GM19438 (cell line): ENCODE measurements around the gene RHBDF2.

Experiments
- ATAC-seq: cut with Tn5 transposase; IDR thresholded peaks from one replicate; pipeline ENCODE4 v1.9.1; 2021; ENCODE audit warnings: low read depth; ENCODE audit not compliant: unreplicated experiment

The RHBDF2 gene

DNA sequence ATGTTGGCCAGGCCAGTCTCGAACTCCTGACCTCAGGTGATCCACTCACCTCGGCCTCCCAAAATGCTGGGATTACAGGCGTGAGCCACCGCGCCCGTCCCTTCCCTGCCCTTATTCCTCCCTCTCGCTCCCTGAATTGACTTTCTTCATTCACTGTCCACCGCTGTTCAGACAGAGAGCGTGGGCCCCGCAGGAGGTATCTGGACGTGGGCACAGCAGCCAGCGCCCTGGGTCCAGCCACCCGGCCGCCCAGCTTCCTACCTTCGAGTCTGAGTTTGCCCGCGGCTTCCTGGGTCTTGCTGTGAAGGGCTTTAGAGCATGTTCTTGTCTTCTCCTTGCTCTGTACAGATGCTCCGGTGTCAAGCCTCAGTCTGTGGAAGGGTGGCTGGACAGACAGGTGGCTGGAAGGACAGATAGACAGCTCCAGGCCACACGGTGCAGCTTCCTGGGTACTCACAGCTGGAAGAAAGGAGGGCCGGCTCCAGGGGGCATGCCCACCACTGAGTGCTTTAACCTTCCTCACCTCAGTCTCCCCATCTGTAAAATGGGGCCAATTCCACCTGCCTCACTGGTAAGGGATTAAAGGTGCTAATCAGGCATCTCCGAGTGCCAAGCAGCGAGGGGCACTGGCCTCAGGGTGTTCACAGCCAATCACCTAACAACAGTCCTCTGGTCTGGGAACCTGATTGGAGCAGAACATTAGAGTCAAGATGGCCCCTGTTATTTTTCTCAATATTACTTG is 13.6 kb downstream of the RHBDF2 start:
- ATAC-seq, result no peak

- no peak for ATAC-seq
These were observed 15.7 kb downstream of the RHBDF2 start for GRCh38 chr17:76485569-76485968.

DNA sequence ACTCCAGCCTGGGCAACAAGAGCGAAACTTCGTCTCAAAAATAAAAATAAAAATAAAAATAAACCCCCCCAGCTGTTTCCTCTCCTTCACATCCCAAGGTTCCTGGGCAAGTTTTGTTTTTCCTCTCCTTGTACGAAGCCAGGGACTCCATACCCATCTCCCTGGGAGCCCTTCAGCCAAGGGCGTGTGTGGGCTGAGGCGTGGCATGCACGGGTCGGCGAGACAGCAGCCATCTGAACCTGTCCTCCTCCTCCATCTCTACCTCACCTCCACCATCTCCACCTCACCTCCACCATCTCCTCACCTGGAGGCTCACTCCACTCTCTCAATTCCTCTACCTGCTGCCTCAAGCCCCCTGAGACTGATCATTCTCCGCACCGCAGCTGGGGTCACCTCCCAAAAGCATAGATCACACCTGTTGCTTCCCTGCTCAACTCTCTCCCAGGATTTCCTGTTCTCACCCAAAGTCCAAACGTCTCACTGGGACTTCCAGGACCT is 16.9 kb downstream of the RHBDF2 start:
- ATAC-seq, result no peak

- ATAC-seq, result peak; percentile 67
These were observed 20.1 kb downstream of the RHBDF2 start for GRCh38 chr17:76481071-76481655.

GRCh38 chr17:76480632-76481031 is 20.6 kb downstream of the RHBDF2 start:
- ATAC-seq, result no peak

DNA sequence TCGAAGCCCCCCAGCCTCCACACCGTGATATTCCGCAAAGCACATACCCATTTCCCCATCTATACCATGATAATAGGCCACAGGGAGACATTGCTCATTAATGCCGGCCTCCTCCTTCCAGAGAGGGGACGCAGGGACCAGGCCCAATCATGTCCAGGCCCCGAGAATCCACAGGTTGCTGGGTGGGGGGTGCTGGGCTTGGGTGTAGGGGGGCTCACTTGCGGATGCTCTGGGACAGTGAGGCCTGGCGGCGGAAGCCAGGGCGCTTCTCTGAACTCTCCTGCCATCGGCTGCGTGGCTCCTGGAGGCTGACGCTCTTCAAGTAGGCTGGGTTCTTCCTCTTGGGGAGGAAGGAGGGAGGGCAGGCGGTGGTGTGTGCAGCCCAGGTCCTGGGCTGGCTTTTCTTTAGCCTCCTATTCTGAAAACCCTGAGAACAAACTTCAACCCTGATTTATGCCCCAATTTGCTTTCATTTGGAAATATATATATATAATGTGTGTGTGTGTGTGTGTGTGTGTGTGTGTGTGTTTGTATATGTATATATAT is 21.6 kb downstream of the RHBDF2 start:
- ATAC-seq, result no peak

DNA sequence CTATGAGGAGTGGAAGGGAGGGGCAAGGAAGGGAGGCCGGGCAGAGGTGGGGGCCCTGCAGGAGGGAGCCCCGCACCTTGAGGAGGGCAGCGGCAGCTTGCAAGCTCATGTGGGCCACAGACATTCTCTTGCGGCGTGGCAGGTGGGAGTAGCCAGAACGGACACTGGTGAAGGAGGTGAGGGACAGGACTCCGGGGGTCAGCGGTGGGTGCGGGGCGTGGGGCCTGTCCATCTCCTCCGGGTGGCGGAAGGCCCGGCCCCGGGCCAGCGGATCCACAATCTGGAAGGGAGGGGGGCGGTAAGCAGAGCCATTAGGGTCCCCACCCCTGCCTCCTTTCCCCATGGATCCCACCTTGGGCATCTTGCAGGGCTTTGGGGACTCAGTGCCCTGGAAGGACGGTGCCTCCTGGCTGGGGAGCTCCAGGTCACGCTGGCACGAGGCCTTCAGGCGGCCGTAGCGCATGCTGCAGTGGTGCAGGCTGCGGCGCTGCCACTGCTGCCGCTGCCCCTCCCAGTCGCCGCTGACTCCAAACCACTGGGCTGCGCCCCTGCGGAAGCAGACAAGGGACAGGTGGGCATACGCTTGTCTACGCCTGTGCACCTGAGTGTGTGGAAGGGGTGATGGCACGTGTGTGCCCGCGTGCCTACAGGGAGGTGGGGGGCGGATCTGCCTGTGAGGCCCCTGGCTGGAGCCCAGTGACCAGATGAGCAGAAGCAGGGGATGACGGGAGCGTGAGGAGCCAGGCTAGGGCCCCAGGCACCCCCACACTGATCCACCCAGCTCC is 22.3 kb downstream of the RHBDF2 start:
- ATAC-seq, result no peak

DNA sequence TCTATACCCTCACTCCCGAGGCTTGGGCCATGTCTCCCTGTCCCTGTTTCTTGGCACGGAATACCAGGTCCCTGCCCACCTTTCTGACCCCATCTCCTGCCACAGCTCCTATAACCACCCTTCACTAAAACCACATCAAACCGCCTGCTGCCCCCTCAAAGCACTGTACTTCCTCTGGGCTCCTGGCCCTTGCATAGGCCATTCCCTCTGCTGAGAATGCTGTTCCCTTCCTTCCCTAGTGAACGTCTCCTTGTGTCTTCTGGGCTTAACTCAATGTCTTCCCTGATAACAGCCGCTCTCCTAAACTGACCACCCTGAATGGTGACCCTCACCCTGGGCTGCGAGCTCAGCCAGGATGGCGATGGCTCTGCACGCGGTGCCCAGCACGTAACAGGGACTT is 23.1 kb downstream of the RHBDF2 start:
- no peak for ATAC-seq

DNA sequence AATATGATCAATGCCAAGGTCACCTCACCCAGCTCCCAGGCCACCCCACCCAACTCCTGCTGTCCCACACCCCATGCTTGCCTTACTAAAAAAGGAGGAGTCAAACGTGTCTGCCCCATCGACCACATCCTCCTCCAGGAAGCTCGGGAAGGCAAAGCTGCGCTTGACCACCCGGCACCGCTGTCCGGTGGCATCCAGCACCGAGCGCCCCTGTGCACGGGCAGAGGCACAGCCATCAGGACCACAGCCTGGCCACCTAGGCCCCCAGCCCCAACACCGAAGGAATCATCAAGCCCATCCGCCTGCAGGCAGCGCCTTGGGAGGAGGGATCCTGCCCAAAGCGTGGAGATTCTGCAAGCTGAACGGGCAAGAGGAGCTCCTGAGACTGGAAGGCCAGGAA is 23.6 kb downstream of the RHBDF2 start:
- no peak for ATAC-seq

DNA sequence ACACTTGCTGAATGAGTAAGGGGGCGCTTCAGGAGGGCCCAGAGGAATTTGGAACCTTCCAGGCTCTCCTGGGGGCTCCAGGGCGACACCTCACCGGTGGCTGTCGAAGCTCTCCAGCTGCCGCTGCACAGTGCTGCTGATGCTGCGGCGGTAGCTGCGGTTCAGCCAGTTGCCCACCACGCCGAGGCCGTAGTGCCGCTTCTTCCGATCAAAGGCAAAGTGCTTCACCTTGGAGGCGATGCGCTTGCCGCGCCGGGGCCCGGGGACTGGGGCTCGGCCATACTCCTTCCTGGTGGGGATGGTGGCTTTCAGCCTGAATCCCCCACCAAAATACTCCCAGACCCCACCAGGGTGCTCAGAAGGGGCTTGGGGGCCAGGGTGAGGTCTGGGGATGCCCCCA is 24.5 kb downstream of the RHBDF2 start:
- no peak for ATAC-seq

GRCh38 chr17:76475302-76475701 is 25.9 kb downstream of the RHBDF2 start:
- no peak for ATAC-seq

GRCh38 chr17:76474894-76475293 is 26.3 kb downstream of the RHBDF2 start:
- no peak for ATAC-seq

- no peak for ATAC-seq
These were observed 27.0 kb downstream of the RHBDF2 start for GRCh38 chr17:76474238-76474637.

DNA sequence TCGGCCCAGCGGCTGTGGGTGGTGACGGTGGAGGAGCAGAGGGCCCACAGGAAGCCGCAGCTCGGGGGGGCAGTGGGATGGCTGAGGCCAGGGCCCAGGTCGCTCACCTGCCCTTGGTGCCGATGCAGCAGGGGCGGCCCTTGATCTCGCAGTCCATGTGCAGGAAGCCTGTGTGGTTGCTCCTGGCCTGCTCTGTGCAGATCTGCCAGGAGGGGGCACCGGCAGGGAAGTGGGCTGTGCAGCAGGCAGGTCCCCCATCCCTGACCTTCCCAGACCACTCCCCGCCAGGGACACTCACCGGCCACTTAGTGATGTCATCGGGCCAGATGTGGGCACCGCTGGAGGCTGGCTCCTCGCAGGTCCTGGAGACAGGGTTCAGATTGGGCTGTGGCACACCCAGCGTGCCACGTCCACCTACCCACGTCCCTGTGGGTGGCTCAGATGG is 27.7 kb downstream of the RHBDF2 start:
- ATAC-seq, result no peak

DNA sequence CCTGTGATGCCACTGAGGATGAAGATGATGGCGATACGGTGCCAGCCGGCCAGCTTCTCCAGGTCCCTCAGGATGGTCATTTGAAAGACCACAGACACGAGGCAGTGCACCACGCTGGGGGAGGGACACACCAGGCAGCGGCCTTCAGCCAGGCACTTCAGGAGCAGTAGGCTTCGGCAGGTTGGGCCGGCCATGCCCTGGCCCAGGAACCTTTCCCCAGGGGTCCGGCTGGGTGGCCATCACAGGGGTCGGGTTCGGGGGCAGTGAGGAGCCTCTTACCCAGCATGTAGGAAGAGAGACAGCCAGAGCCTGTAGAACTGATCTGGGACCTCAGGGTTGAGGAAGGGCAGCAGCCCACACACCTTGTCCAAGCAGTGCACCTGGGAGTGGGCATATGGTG is 28.5 kb downstream of the RHBDF2 start:
- no peak for ATAC-seq

- ATAC-seq, result no peak
These were observed 29.0 kb downstream of the RHBDF2 start for GRCh38 chr17:76472258-76472645.

DNA sequence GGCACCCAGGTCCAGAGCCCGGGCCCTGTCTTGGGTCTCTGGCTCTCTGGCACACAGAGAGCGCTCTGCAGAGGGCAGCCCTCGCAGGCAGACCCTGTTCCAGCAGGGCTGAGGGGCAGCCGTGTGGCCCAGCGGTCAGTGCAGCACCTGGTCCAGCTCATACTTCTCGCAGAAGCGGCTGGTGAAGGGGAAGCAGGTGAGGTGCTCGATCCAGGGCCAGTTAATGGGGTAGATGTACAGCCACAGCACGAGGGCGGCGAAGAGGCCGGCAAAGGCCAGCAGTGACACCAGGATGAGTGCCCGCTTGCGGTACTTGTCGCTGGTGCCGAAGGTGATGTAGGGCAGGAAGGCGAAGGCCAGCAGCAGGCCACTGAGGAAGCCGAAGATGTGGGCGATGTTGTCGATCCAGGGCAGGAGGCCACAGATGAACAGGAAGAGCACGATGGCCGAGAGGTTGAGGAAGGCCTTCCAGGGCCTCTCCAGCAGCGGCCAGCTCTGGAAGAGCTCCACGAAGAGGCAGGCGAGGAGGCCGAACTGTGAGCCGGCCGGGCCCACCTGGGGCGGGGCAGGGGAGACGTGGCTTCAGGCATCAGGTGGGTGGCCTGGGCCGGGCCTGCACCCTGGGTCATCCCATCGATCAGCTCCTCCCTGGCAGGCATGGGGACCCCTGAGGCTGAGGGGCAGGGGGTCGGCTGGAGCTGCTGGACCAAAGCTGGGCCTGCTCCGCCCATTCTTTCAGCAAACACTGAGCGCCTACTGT is 29.5 kb downstream of the RHBDF2 start:
- ATAC-seq, result no peak

- no peak for ATAC-seq
These were observed 31.1 kb downstream of the RHBDF2 start for GRCh38 chr17:76469991-76470739.

GRCh38 chr17:76469076-76469990 is 31.9 kb downstream of the RHBDF2 start:
- ATAC-seq, result no peak
